Measurements from ENCODE around the gene POLR3GL.

The POLR3GL gene

DNA sequence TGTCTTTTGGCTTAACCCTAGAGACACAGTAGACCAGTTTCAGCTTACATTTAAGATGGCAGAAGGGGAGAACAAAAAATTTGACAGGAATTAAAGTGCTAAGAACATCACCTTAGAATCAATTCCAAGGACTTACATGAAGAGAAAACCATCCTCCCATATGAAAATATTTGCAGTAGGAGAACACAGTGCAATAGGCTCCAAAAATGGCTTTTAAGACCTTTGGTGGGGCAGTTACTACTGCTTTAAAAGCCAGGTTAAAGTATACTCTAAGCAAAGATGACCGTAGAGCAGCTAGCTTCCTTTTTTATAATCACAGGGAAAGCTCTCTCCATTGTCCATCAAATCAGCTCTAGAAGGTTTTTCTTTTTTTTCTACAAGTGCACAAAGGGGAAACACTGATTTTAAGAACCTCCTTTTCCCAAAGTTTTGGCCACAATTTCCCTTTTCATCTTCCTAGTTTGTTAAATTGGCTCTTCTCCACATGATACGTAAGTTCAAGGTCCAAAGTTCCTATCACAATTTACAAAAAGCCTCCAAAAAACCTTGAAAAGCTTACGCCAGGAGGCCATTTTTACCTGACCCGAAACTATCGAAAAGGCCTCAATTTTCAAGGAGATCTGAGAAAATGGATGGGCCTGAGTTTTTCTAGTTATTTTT, 28.6 kb downstream of the POLR3GL start:
- no peak for DNase-seq (ENCODE audit: low read depth in 2 of 2)

DNA sequence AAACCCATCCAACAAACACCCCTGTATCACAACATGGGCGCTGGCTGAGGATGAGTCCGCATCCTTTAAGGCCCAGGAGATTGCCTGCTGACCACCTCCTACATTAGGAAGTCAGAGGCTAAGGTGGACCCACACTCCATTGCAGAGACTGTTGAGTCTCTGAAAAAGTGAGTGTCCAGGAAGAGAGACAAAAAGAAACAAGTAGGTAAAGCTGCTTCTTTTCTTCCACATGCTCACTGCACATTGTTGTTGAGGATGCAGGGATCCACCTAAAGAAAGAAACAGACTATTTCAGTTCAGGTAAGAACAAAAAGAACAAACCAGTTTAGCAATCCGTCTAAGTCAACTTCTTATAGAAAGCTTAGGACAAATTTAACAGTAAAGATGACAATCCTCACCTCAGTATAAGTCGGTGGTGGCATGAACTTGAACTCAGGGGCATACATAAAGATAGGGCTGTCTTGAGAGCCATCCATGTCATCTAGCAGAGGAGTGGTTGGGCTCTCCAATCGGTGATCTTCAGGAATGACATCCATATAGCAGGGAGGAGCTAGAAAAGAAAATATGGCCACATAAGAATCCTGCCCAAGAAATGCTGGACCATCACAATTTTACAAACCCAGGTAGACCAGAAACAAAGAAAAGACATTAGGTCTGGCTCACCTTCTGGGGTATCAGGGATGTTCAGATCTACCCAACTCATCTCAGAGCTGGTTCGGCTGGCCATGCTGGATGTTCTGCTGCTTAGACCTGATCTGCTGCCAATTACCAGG, 29.3 kb downstream of the POLR3GL start:
- DNase-seq (ENCODE audit: low read depth in 2 of 2): no peak

DNA sequence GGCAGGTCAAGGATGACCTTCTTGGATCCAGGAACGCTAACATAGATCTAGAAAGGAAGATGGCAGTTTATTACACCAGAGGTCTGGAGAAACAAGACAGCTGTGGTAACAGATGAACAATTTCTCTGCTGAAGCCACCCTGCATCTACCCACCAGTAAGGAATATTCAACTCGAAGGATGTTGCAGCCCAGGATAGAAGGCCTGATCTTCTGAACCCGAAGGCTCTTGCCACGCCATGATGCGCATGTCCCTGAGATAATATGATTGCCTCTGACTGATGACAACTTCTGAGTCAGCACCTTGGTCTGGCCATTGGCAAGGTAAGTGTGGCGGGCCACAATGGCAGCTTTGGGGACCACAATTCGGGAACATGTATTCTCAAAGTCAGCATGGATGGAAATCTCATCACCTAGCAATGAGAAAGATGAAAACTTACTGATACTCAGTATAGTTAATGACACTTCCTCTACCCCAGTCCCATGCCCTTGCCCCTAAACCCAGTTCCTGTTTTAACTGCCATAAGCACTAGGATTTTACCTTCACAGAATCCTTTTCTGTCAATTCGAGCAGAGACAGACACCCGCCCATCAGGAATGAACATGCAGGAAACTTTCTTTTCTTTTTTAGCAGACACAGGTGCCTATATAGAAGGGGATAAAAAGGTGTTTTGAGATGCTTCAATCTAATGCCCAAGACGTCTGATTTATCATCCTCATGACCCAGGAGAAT, 30.1 kb downstream of the POLR3GL start:
- no peak for DNase-seq (ENCODE audit: low read depth in 2 of 2)

DNA sequence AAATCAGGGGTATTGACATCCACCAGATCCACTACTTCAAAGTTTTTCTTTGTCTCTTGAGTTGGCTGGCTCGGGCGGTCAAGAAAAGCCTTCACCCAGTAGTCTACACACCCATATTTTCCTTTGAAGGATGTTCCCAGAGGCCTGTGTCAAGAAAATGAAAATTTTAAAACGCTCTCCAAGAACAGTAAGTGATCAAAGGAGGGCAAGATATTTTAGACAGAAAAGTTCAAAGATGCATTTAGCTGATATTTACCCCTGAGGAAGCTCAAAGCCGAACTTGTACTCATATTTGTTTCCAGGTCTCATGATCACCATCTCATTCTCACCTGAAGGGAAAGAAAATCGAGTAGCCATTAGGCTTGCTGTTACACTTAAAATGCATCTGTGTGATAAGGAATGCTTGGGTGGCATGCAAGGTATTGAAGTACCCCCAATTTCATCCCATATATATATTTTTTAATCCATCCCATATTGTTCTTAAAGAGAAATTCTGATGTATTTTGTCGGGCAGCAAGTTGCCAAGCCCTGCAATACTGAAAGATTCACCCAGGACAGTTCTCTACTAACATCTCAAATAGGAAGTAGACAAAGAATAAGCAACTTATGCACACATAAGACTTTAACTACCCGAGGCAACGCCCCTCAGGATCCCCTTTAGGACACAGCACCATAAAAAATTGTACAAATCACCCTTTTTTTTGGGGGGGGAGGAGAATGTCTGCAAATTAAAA, 30.8 kb downstream of the POLR3GL start:
- no peak for DNase-seq (ENCODE audit: low read depth in 2 of 2)

DNA sequence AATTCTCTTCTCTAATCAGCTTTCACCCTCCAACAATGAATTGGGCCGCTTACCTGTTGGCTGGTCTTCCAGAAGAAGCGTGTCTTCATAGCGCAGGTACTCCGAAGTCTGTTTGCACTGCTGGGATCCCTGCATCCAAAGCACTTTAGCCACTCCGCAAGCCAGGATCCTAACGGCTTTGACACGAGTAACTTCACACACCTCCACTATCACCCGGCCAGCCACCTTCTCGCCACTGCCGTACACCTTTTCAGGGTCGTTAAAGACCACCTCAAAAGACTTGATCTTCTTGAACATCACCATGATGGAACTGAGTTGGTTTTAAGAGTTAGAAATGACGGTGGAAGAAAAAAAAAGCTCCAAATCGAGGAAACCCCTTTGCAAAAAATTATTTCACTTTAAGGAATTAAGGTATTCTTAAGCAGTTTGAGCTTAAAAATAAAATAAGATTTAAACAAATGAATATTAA, 31.5 kb downstream of the POLR3GL start:
- no peak for DNase-seq (ENCODE audit: low read depth in 2 of 2)

DNA sequence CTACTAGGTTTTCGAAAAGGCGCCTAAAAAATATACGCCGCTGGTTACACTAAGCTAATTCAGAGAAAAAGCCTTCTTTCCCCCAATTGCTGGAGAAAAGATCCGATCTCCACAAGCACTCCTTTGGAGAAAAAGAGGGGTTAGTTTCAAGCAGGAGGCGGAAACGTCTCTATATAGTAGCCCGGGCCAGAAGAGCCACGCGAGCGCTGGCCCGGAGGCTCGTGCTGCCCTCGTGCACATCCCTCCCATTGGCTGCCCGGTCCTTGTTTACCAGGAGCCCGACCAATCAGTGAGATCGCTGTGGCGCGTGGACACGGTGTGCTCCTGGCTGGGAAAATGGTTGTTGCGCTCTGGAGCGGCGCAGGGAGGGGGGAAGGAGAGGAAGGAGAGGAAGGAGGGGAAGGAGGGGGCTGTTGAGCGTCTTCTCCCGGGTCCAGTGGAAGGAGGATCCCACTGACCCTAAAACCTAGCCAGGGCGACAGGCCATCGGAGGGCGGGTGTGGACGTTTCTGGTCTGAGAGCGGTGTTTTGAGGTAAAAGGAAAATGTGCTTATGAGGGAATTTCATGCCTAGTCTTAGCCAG, 32.0 kb downstream of the POLR3GL start, which contains the start of gene TXNIP:
Gene TXNIP, minus strand, starts transcription at position 147 of the 583 bp plus-strand sequence. CDS start 313 bp downstream, outside the sequence.
- peak; percentile 90 to 92 for DNase-seq (ENCODE audit: low read depth in 2 of 2)

DNA sequence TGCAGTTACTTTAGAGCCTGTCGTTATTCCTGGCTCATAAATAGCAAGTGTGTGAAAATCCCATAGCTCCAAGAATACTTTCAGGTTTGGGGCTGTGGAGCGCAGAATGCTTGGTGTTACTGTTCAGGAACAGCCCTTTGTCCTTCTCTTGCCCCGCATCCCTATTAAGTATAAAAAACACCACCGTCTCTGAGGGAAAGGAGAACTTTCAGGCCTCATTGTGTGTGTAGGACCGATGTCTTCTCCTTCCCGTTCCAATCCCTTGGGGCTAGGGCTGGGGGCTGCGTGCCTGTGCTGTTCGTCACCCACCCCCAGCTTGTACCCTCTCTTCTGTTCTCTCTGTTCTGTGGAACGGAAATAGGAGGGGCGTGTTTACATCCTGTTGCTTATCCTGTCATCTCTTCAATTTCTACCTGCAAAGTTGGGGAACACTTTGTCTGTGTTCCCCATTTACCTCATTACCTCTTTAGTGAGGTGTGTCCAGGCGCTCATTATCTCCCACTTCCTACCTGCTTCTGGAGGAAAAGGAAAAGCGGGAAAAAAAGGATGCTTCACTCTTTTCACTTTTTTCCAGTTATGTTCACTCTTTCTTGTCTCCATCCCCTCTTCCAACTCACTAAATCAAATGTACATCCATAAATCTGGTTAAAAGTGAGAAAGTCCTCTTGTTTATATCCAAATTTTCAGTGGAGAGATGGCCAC, 32.7 kb downstream of the POLR3GL start:
- peak in 1 of 2 donors; percentile 30 for DNase-seq (ENCODE audit: low read depth in 2 of 2)

DNA sequence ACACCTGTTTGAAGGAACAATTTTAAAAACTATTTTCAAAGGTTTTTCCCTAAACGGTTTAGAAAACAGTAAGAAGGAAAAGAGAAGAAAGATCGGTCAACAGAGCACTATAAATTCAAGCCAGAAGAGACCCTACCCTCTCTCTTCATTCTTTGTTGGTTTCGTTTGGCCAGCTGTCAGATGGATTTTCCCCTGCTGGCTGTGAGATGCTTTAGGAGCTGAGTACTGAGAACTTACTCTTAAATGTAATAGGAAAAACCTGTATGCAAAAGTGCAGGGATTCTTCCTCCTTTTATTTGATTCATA, 33.2 kb downstream of the POLR3GL start:
- DNase-seq (ENCODE audit: low read depth in 2 of 2): no peak

DNA sequence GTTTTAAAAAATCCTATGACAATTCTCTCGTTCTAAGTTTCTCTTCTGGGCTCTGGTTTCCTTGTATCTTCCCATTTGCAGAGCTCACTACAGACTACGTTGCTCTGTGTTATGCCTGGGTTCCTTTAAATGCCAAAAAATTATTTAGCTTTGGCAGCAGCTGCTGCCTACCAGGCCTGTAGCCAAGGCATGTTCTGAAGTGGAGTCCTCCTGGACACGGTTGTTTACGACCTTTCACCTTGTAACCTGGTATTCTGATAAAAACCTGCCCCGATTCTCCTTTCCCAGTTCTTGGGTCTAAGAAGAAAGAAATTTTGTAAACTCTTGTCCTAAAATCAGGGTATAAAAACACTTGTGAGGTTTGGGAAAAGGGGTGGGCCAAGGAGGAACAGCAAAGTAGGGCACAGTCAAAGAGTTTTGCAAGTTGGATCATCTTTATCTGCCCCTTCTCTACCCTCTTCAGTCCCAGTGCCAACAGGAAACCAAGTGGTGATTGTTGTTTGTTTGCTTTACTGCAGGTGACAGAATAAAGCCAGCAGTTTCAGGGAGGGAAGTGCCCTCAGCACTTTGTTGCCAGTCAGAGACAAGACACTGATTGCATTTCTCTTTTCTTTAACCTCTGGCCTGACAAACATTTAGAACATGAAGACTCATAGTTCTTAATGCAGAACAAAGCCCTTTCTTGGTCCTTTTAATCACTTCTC, 35.0 kb downstream of the POLR3GL start:
- no peak for DNase-seq (ENCODE audit: low read depth in 2 of 2)

DNA sequence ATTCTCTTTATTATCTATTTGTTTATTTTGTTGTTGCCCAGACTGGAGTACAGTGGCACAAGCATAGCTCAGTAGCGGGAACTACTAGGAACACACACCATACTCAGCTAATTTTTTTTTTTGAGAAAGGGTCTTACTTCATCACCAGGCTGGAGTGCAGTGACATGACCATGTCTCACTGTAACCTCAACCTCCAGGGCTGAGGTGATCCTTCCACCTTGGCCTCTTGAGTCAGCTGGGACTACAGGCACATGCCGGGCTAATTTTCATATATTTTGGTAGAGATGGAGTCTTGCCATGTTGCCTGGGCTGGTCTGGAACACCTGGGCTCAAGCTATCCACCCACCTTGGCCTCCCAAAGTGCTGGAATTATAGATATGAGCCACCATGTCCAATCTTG, 37.2 kb downstream of the POLR3GL start:
- no peak for DNase-seq (ENCODE audit: low read depth in 2 of 2)

DNA sequence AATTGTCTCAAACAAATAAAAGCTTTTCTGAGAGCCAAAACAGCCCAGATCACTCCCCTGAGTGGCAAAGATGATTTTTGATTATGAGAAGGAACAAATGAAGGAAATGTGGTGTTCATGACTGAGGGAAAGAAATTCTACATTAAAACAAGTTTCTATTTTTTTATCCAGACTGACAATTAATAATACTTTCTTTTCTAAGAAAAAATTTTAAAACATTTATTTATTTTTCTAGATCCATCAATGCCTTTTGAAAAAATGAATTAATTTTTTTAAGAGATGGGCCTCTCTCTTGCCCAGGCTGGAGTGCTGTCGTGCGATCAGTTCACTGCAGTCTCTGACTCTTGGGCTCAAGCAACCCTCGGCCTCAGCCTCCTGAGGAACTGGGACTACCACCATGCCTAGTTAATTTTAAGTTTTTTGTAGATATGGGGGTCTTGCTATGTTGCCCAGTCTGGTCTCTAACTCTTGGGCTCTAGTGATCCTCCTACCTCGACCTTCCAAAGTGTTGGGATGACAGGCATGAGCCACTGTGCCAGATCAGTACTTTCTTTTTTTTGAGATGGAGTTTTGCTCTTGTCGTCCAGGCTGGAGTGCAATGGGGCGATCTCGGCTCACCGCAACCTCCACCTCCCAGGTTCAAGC, 43.1 kb downstream of the POLR3GL start:
- DNase-seq (ENCODE audit: low read depth in 2 of 2): no peak

DNA sequence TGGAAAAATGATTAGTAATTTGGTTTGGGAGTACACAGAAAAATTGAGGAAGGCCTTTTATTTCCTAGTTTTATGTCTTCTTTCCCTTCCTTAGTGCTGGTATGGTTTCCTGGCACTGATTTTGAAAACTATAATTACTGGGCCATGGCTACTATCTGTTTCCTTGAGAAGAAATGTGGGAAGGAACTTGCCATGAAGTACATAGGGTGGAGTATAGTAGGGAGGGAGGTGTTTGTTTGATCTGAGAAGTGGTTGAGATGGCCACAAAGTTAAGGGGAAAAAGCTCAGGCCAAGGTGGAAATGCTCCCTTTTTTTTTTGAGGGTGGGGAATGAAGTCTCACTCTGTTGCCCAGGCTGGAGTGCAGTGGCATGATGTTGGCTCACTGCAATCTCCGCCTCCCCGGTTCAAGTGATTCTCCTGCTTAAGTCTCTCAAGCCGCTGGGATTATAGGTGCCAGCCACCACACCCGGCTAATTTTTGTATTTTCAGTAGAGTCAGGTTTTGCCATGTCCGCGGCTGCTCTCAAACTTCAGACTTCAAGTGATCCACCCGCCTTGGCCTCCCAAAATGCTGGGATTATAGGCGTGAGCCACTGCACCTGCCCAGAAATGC, 45.7 kb downstream of the POLR3GL start:
- DNase-seq (ENCODE audit: low read depth in 2 of 2): no peak

DNA sequence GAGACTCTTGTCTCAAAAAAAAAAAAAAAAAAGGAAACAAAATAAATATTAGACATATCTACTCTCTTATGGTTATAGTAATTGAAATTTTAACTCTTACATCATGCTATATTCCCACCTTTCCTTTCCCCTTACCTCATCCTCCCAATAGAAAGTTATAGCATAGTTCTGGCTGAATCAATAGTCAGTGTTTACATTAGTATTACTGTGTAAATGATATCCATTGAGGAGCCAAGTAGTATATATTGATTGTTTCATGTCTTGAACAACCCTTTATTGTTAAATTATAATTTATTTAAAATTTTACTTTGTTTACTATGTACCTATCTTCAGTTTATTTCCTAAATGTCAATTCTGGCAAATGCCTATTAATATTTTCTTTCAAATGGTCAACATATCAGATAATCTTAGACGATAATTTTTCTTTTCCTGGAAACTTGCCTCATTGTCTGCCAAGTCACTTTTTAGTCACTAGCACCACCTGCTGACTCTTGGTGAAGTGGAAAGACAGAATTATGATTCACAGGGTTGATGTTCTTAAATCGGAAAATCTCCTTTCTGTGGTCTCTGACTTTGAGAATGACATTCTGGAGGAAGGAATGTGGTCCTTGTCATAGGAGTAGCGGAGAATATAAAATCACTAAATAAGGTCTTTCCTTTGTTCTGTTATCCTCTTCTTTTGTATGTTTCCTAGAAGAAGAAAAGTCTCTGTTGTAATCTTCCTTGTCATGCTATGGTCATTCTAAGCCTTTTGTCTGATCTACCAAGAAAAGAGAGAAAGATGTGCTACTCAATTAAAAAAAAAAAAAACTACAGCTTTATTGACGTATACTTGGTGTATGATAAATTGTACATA, 48.4 kb downstream of the POLR3GL start:
- no peak for DNase-seq (ENCODE audit: low read depth in 2 of 2)

DNA sequence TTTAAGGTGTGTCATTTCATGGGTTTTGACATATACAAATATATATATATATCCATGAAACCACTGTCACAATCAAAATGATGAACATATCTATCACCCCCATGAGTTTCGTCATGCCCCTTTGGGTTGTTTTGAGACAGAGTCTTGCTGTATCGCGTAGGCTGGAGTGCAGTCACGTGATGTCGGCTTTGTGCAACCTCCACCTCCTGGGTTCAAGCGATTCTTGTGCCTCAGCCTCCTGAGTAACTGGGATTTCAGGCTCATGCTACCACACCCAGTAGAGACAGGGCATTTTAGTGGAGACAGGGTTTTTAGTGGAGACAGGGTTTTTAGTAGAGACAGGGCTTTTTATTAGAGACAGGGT, 49.1 kb downstream of the POLR3GL start:
- DNase-seq (ENCODE audit: low read depth in 2 of 2): no peak

DNA sequence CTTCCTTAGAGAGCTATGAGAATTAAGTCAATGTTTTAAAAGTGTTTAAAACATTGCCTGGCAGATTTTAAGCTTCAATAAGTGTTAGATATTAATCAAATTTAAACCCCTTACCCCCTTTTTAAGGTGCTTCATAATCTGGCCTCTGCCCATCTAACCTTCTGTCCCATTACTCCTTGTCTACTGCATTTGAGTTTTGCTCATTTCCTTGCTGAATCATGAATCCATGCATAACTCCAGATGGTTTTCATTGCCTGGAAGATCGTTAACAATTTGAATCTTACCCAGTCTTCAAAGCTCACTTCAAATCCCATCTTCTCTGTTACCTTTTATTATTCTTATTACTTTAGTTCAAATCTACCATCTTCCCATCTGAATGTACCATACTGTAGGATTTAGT, 52.4 kb downstream of the POLR3GL start:
- DNase-seq (ENCODE audit: low read depth in 2 of 2): no peak

DNA sequence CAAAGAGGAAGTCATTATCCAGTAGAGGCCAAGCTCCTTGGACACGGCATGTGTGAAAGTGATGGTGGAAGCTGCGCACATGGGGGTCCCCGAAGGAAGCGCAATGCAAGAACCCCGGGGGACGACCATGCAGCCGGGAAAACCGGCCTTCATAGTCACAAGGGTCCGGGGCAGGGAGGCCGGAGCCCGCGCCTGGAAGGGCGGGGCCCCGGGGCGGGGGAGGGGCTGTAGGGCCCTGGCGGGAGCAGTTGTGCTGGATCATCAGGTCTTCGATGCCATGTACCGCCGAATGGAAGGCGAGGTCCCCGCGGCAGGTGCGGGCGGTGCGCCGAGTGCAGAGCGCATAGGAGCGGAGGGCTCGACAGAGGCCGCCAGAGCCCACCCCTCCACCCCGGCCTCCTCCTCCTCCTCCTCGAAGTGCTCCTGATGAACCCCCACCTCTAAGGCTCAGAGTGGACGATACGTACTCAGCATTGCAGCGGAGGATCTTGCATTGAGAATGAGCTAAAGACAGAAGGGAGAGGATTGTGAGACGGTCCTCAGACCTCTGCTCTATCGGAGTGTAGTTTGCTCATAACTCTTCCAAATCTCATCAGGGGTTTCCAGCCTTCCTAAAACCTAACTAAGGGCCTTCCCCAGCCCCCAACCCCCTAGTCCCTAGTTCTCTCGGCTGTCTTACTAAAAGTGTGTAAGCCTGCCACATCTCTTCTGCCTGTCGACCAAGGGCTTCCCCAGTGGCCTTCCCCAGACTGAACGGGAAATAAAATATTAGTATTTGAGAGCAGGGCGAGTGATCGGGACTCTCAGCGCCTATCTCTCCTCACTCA, 55.0 kb downstream of the POLR3GL start:
- no peak for DNase-seq (ENCODE audit: low read depth in 2 of 2)
